HG02588 (cell line): ENCODE results near the gene GNA14.
"Not testable (repeated sequence)": the region's sequence is repeated elsewhere in the genome, so short reads cannot be mapped to it uniquely, and the experiment has no call there.

Experiments used
- ATAC-seq: cut with Tn5 transposase; IDR thresholded peaks from one replicate; pipeline ENCODE4 v1.9.1; 2021; ENCODE audit warnings: mild to moderate bottlenecking, moderate library complexity; ENCODE audit not compliant: unreplicated experiment

GNA14 gene

GRCh38 chr9:77421506-77422265 lies 226.4 kb downstream of the GNA14 start:
- ATAC-seq: no peak

GRCh38 chr9:77420641-77421040 lies 227.5 kb downstream of the GNA14 start:
- ATAC-seq: no peak

- ATAC-seq: no peak
Observed at GRCh38 chr9:77418226-77418625, 229.9 kb downstream of the GNA14 start.

- no peak for ATAC-seq
Observed at GRCh38 chr9:77417566-77417965, 230.6 kb downstream of the GNA14 start.

GRCh38 chr9:77408521-77408920 lies 239.6 kb downstream of the GNA14 start:
- not testable (repeated sequence) for ATAC-seq

- no peak for ATAC-seq
Observed at GRCh38 chr9:77403239-77403638, 244.9 kb downstream of the GNA14 start.

GRCh38 chr9:77402286-77402685 lies 245.8 kb downstream of the GNA14 start:
- ATAC-seq: no peak

- ATAC-seq: no peak
Observed at GRCh38 chr9:77399964-77400363, 248.2 kb downstream of the GNA14 start.

- ATAC-seq: not testable (repeated sequence)
Observed at GRCh38 chr9:77398581-77398980, 249.5 kb downstream of the GNA14 start.

GRCh38 chr9:77392328-77392727 lies 255.8 kb downstream of the GNA14 start:
- no peak for ATAC-seq

GRCh38 chr9:77391834-77392233 lies 256.3 kb downstream of the GNA14 start:
- no peak for ATAC-seq

- ATAC-seq: no peak
Observed at GRCh38 chr9:77386187-77386586, 261.9 kb downstream of the GNA14 start.

- no peak for ATAC-seq
Observed at GRCh38 chr9:77384406-77384805, 263.7 kb downstream of the GNA14 start.

GRCh38 chr9:77375956-77376532 lies 272.1 kb downstream of the GNA14 start:
- no peak for ATAC-seq

- ATAC-seq: no peak
Observed at GRCh38 chr9:77374266-77374665, 273.9 kb downstream of the GNA14 start.
